Body of pancreas (tissue), 4 donors: Measurements from ENCODE around the gene DDA1. TPM values are rescaled to one million over a fixed set of nuclear protein-coding genes. Genes with fewer than 3 reads are reported as not detected.

Experiments
- ATAC-seq: fragments of 150-250 bp; one replicate; pipeline ENCODE4 v1.9.1; 2016
- DNase-seq, 4 donors: peaks; one replicate each; pipeline ENCODE4 v3.0.0-alpha.2; 2019
- H3K27ac ChIP-seq, 4 donors: fragments of 200-600 bp; sonication (generic); 1 replicate in 3 of 4; 2 replicates in 1 of 4; pipeline versions ENCODE4 v1.5.1 to v1.6.1; 2016 to 2019; ENCODE audit warnings: mild to moderate bottlenecking in 1 of 4, mixed read lengths in 1 of 4, moderate library complexity in 1 of 4
- H3K27me3 ChIP-seq, 2 donors: fragments of 200-600 bp; sonication (generic); one replicate each; pipeline ENCODE4 v1.6.0; 2016; ENCODE audit warnings: mild to moderate bottlenecking in 1 of 2
- H3K36me3 ChIP-seq, 2 donors: fragments of 200-600 bp; sonication (generic); replicated peaks in 1 of 2; 2 replicates each; pipeline ENCODE4 v1.5.1; 2016; ENCODE audit warnings: low read depth in 2 of 2; ENCODE audit not compliant: insufficient read depth in 1 of 2
- H3K4me1 ChIP-seq: fragments of 200-600 bp; sonication (generic); one replicate; pipeline ENCODE4 v1.6.0; 2016
- H3K4me3 ChIP-seq, 2 donors: fragments of 200-600 bp; sonication (generic); 1 replicate in 1 of 2; 2 replicates in 1 of 2; pipeline ENCODE4 v1.5.1; 2016 to 2019
- H3K9me3 ChIP-seq, 3 donors: fragments of 200-600 bp; sonication (generic); 1 replicate in 2 of 3; 2 replicates in 1 of 3; pipeline ENCODE4 v1.5.1; 2016
- CTCF ChIP-seq, 7 experiments: fragments of 450-650 bp in 4 of 7; fragments of 200-600 bp in 3 of 7; sonication (generic) in 3 of 7; IDR thresholded peaks; one replicate each; pipeline ENCODE4 v1.5.1; 2016 to 2019; ENCODE audit warnings: antibody characterized with exemption in 7 of 7
- POLR2A ChIP-seq, 3 donors: fragments of 450-650 bp; IDR thresholded peaks; one replicate each; pipeline ENCODE4 v1.6.1; 2016; ENCODE audit warnings: antibody characterized with exemption in 3 of 3, mild to moderate bottlenecking in 2 of 3
- WGBS, 2 donors: methylation state at CpG; one replicate each; pipeline ENCODE4 v1.1.5; 2017; 5-methylcytosine and 5-hydroxymethylcytosine counted together
- intact Hi-C: fragments of 100-400 bp; cut with DNase I; formaldehyde crosslinking; loops from one replicate; pipeline ENCODE4 v1.15.1; 2023
- total RNA-seq, 2 donors: library from RNA; depleted of rRNA; stranded (reverse); fragments of >200 nt; gene quantifications; one replicate each; pipeline ENCODE4 v1.1.0, GENCODE V29; 2016

Gene DDA1
- total RNA-seq, 2 donors from 2014 or later: 3.3 to 6.2 TPM

DNA sequence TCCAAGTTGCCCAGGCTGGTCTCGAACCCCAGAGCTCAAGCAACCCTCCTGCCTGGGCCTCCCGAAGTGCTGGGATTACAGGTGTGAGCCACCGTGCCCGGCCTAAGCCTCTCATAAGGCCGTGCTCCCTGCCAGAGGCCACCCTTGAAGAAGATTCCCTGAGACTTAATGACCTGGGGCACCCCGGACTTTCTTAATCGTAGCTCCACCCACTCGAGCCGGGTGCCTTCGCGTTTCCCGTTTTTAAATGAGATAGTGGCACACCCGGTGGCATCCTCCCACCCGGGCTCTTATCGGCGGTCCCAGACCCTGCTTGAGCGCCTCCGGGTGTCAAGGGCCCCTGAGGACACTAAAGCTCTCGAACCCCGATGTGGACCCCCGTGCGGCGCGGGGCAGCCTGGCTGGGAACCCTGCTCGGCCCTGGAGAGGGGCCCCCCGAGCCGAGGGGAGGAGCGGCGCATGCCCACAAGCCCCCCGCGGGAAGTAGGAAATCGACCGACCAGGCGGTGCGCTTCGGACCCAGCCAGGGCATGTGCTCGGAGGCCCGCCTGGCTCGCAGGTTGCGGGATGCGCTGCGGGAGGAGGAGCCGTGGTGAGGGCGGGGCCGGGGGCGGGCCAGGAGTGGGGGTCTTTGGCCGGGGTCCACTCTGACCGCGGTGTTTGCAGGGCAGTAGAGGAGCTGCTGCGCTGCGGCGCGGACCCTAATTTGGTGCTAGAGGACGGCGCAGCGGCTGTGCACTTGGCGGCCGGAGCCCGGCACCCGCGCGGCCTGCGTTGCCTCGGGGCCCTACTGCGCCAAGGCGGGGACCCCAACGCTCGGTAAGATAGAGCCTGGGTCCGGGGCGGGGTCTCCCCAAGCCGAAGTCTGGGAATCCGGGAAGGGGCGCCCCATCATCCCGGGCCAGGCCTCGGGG, 27.7 kb upstream of the DDA1 start, which contains the start of gene ANKLE1:
Gene ANKLE1, plus strand, starts transcription at position 511 of the 914 bp plus-strand sequence. Its CDS starts 20 bp downstream, at position 531.
- no peak within 1 kb of the TSS for H3K27ac ChIP-seq
- ATAC-seq (no peak), DNase-seq (no peak)
- peaks cover 17% of the 10 kb centered on the region for H3K4me1 ChIP-seq
- H3K9me3 ChIP-seq: no peaks in the 10 kb centered on the region
- H3K27me3 ChIP-seq: peaks cover 0 to 10% of the 10 kb centered on the region in 2 donors
- WGBS, 2 donors: 9 to 17% methylated on average over 25 to 75 of the region's 75 CpGs
- intact Hi-C loops: loop anchor here (5.0 kb wide), 2 partner anchors 79 to 214 kb away; no protein-coding TSS in a partner anchor
- TF ChIP-seq POLR2A (IDR thresholded peaks at IDR 0.05): no peak
- TF ChIP-seq CTCF (IDR thresholded peaks at IDR 0.05): no peak
- H3K36me3 ChIP-seq: peaks cover 0 to 3% of the 10 kb centered on the region in 2 donors
- H3K4me3 ChIP-seq: no peak within 1 kb of the TSS

GRCh38 chr19:17282488-17283125, 26.8 kb upstream of the DDA1 start:
- H3K27me3 ChIP-seq: peaks cover 0 to 10% of the 10 kb centered on the region in 2 donors
- DNase-seq: peak; percentile 89 to 93 (median 90)
- H3K36me3 ChIP-seq: no peaks in the 10 kb centered on the region
- intact Hi-C loops: loop anchor here (5.0 kb wide), 2 partner anchors 80 to 215 kb away; no protein-coding TSS in a partner anchor
- no peak overlapping the region for H3K4me3 ChIP-seq
- peak; percentile 99 for ATAC-seq
- 3 to 67% methylated on average over 1 to 44 of the region's 45 CpGs for WGBS, 2 donors
- peak; percentile 92 to 96 (median 94) for TF ChIP-seq CTCF (IDR thresholded peaks at IDR 0.05)
- TF ChIP-seq POLR2A (IDR thresholded peaks at IDR 0.05): no peak
- no peak overlapping the region for H3K27ac ChIP-seq
- no peaks in the 10 kb centered on the region for H3K9me3 ChIP-seq
- peaks cover 17% of the 10 kb centered on the region for H3K4me1 ChIP-seq

DNA sequence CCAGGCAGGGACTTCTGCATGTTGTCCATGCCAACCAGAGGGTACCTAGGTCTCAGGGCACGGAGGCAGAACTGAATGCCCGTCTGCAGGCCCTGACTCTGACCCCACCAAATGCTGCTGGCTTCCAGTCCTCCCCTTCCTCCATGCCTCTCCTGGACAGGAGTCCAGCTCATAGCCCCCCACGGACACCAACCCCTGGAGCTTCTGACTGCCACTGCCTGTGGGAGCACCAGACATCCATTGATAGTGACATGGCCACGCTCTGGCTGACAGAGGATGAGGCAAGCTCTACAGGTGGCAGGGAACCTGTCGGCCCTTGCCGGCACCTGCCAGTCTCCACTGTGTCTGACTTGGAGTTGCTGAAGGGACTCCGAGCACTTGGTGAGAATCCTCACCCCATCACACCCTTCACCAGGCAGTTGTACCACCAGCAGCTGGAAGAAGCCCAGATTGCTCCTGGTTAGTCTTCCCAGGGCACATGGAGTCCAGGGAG, 25.8 kb upstream of the DDA1 start:
- no peak for ATAC-seq
- 76 to 80% methylated on average over 1 to 7 of the region's 7 CpGs for WGBS, 2 donors

More for the DNA sequence above, 25.8 kb upstream of the DDA1 start:
- H3K27me3 ChIP-seq: peaks cover 0 to 10% of the 10 kb centered on the region in 2 donors
- H3K36me3 ChIP-seq: no peaks in the 10 kb centered on the region
- peaks cover 17% of the 10 kb centered on the region for H3K4me1 ChIP-seq
- H3K4me3 ChIP-seq: no peak overlapping the region
- no peak for DNase-seq
- intact Hi-C loops: loop anchor here (5.0 kb wide), 2 partner anchors 81 to 216 kb away; no protein-coding TSS in a partner anchor
- H3K9me3 ChIP-seq: no peaks in the 10 kb centered on the region
- H3K27ac ChIP-seq: no peak overlapping the region
- TF ChIP-seq CTCF (IDR thresholded peaks at IDR 0.05) (no peak), POLR2A (IDR thresholded peaks at IDR 0.05) (no peak)
